Measurements from ENCODE around the gene FLACC1.

The FLACC1 gene

DNA sequence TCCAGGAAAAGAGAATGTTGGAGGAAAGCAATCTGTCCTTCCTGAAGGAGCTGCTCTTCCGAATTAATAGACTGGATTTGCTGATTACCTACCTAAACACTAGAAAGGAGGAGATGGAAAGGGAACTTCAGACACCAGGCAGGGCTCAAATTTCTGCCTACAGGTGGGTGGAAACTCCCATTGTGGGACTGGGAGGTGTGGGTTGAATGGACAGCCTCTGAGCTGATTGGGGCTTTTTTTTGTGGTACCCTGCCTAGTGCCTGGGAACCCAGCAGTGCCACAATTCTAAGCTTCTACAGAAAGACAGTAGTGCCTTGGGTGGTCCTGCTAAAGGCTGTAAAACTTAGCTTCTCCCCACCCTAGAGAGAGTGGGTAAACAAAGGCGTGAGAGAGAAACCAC lies 90.5 kb downstream of the FLACC1 start:
- no peak overlapping the region for H3K27ac ChIP-seq
- TF ChIP-seq CTCF (conservative IDR thresholded peaks at IDR 0.05) = no peak
- TF ChIP-seq ZFX (IDR thresholded peaks at IDR 0.05) = no peak

GRCh38 chr2:201264472-201265173 lies 92.5 kb downstream of the FLACC1 start:
- H3K27ac ChIP-seq = no peak overlapping the region
- TF ChIP-seq ZFX (IDR thresholded peaks at IDR 0.05) (no peak), CTCF (conservative IDR thresholded peaks at IDR 0.05) (no peak)

DNA sequence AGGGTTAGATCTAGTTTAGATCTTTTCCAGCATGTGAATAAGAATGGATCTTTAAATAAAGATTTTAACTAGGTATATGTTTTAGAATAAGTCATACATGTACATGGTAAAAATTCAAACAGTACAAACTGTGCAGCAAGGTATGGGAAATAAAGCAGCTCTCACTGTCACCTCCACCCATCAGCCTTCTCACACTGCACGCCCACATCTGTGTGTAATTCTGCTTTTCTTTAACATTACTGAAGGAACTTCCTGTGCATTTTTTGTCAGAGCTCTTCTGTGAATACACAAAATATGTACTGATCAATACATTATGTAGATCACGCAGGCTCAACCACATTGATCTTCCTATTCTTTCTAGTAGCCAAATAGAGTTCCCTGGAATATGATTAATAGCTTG lies 93.4 kb downstream of the FLACC1 start:
- TF ChIP-seq ZFX (IDR thresholded peaks at IDR 0.05) (no peak), CTCF (conservative IDR thresholded peaks at IDR 0.05) (no peak)
- no peak overlapping the region for H3K27ac ChIP-seq

DNA sequence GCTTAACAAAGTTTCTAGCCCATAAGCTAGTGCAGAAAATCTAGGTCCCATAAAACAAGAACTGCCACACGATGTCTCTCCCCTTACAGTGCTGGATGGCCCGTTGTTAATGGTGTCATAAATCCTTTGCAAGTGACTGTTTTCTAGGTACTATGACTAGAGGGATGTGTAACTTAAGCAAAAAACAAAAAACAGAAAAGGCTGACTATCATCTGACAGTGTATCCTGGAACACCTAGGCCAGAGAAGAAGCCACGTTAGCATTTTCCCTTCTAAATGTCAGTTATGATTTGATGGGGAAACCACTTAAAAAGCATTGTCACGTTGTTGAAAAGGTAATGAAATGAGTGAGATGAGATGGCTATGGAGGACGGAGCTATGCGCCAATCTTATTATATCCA lies 94.4 kb downstream of the FLACC1 start:
- H3K27ac ChIP-seq = no peak overlapping the region
- no peak for TF ChIP-seq ZFX (IDR thresholded peaks at IDR 0.05)
- no peak for TF ChIP-seq CTCF (conservative IDR thresholded peaks at IDR 0.05)

DNA sequence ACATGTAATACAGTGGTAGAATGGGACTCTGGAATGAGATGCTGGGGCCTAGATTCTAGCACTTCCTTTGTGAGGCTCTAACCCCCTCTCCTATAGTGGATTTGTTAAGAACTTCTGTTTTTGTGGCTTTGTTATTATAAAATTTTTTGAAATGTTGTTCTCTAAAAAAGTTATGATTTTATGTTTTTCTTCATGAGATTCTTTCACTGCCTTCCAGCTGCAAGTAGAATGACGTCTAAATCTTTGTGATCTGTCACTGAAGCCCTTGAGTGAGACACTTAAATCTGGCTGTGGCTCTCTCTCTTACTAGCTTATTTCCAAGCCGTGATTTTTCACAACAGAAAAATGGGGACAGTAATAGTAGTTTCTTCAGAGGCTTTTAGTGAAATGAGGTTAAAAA lies 95.2 kb downstream of the FLACC1 start:
- no peak for TF ChIP-seq ZFX (IDR thresholded peaks at IDR 0.05)
- TF ChIP-seq CTCF (conservative IDR thresholded peaks at IDR 0.05) = no peak
- H3K27ac ChIP-seq = no peak overlapping the region

- no peak overlapping the region for H3K27ac ChIP-seq
- TF ChIP-seq CTCF (conservative IDR thresholded peaks at IDR 0.05) = no peak
- no peak for TF ChIP-seq ZFX (IDR thresholded peaks at IDR 0.05)
Measured at GRCh38 chr2:201261471-201261870, 95.7 kb downstream of the FLACC1 start.

DNA sequence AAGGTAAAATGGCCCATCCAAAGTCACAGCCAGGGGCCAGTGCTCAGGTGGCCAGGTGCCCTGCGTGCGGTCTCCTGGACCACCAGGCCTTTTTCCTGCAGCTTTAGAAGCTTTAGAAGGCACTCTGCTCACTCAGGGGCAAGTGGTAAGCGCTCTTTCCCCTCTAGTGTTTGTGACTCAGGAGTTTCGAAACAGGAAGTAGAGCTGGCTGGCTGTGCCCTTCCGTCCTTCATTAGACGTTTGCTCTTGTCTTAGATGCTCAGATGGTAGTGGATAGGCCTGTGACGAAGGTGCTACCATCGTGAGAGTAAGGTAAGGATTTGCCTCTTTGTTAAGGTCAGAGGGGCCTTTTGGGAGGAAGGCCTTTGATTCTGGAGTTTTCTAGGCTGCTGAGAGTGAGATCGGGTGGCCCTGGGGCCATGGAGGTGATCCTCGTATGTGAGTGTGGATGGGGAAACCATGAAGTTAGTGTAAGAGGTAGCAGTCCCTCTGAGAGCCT lies 96.8 kb downstream of the FLACC1 start, which contains the start of gene CASP8:
Gene CASP8, plus strand, starts transcription at position 235 of the 499 bp plus-strand sequence. CDS start 5,951 bp downstream, outside the sequence.
- H3K27ac ChIP-seq = no peak within 1 kb of the TSS
- TF ChIP-seq ZFX (IDR thresholded peaks at IDR 0.05) = no peak
- no peak for TF ChIP-seq CTCF (conservative IDR thresholded peaks at IDR 0.05)
